Thyroid gland (tissue), 4 donors: ENCODE data around the gene SAMD13. TPM values are rescaled to one million over a fixed set of nuclear protein-coding genes. Genes with fewer than 3 reads are reported as not detected.
A peak's percentile ranks its signal among the peaks of the same experiment; 100 is the strongest.

Experiments
- DNase-seq, 2 donors: peaks; one replicate each; pipeline ENCODE4 v3.0.0-alpha.2; 2019
- H3K27ac ChIP-seq, 3 donors: fragments of 200-600 bp; sonication (generic); 1 replicate in 2 of 3; 2 replicates in 1 of 3; pipeline ENCODE4 v1.5.1; 2016 to 2019; ENCODE audit warnings: mild to moderate bottlenecking in 1 of 3, moderate library complexity in 1 of 3
- H3K27me3 ChIP-seq: fragments of 200-600 bp; sonication (generic); one replicate; pipeline ENCODE4 v1.5.1; 2019
- H3K36me3 ChIP-seq, 2 donors: fragments of 200-600 bp; sonication (generic); one replicate each; pipeline ENCODE4 v1.5.1; 2016 to 2019
- H3K4me1 ChIP-seq, 2 donors: fragments of 200-600 bp; sonication (generic); one replicate each; pipeline ENCODE4 v1.5.1; 2017 to 2019
- H3K4me3 ChIP-seq, 3 donors: fragments of 200-600 bp; sonication (generic); replicated peaks in 1 of 3; 1 replicate in 2 of 3; 2 replicates in 1 of 3; pipeline ENCODE4 v1.5.1; 2016; ENCODE audit warnings: mild to moderate bottlenecking in 1 of 3
- H3K9me3 ChIP-seq: fragments of 200-600 bp; sonication (generic); one replicate; pipeline ENCODE4 v1.5.1; 2017
- CTCF ChIP-seq, 6 experiments: fragments of 200-600 bp in 3 of 6; fragments of 450-650 bp in 3 of 6; sonication (generic) in 3 of 6; IDR thresholded peaks; one replicate each; pipeline ENCODE4 v1.5.1; 2016 to 2019; ENCODE audit warnings: antibody characterized with exemption in 6 of 6, mild to moderate bottlenecking in 2 of 6, inconsistent platforms in 1 of 6, moderate library complexity in 1 of 6
- POLR2A ChIP-seq, 2 donors: fragments of 450-650 bp; IDR thresholded peaks; one replicate each; pipeline ENCODE4 v1.6.1; 2017; ENCODE audit warnings: antibody characterized with exemption in 2 of 2, mild to moderate bottlenecking in 2 of 2, moderate library complexity in 1 of 2
- WGBS, 2 donors: methylation state at CpG; one replicate each; pipeline ENCODE4 v1.1.5; 2017; 5-methylcytosine and 5-hydroxymethylcytosine counted together
- intact Hi-C: fragments of 100-400 bp; cut with DNase I; formaldehyde crosslinking; loops from one replicate; pipeline ENCODE4 v1.15.1; 2023
- total RNA-seq, 4 donors: library from RNA; depleted of rRNA; stranded (reverse); fragments of >200 nt; gene quantifications; one replicate each; pipeline ENCODE4 v1.2.3, GENCODE V29; 2016

Gene SAMD13
- total RNA-seq, 4 donors from 2014 or later = 5.6 to 9.5 (median 5.9) TPM

- H3K36me3 ChIP-seq = no peaks in the 10 kb centered on the region
- H3K4me1 ChIP-seq = peaks cover 12 to 20% of the 10 kb centered on the region in 2 donors
- DNase-seq = peak; percentile 59 to 61
- TF ChIP-seq CTCF (IDR thresholded peaks at IDR 0.05) (no peak), POLR2A (IDR thresholded peaks at IDR 0.05) (peak in 1 of 2 donors; percentile 53)
- intact Hi-C loops = no loop called here
- no peak overlapping the region for H3K4me3 ChIP-seq
- H3K27me3 ChIP-seq = no peaks in the 10 kb centered on the region
- peak overlapping the region; percentile 72 to 86 (median 83) for H3K27ac ChIP-seq
- WGBS, 2 donors = 13 to 17% methylated on average over 6 of the region's 6 CpGs
- H3K9me3 ChIP-seq = no peaks in the 10 kb centered on the region
Observed at GRCh38 chr1:84271441-84272151, 29.9 kb upstream of the SAMD13 start.

- Histone ChIP-seq H3K36me3 (no peaks in the 10 kb centered on the region), H3K4me3 (no peak overlapping the region), H3K27ac (peak overlapping the region; percentile 72 to 86 (median 83)), H3K27me3 (no peaks in the 10 kb centered on the region), H3K9me3 (no peaks in the 10 kb centered on the region), H3K4me1 (peaks cover 12 to 20% of the 10 kb centered on the region in 2 donors)
- DNase-seq = peak; percentile 60 to 62
- 29 to 48% methylated on average over 1 of the region's 1 CpG for WGBS, 2 donors
- intact Hi-C loops = no loop called here
- TF ChIP-seq POLR2A (IDR thresholded peaks at IDR 0.05) (peak in 1 of 2 donors; percentile 9), CTCF (IDR thresholded peaks at IDR 0.05) (no peak)
Observed at GRCh38 chr1:84272401-84272800, 29.1 kb upstream of the SAMD13 start.

GRCh38 chr1:84277343-84278059 is 24.0 kb upstream of the SAMD13 start:
- no peak overlapping the region for H3K27ac ChIP-seq
- intact Hi-C loops = no loop called here
- H3K4me1 ChIP-seq = peaks cover 0 to 5% of the 10 kb centered on the region in 2 donors
- TF ChIP-seq POLR2A (IDR thresholded peaks at IDR 0.05) (no peak), CTCF (IDR thresholded peaks at IDR 0.05) (no peak)
- H3K36me3 ChIP-seq = no peaks in the 10 kb centered on the region
- no peak for DNase-seq
- H3K27me3 ChIP-seq = no peaks in the 10 kb centered on the region
- no peaks in the 10 kb centered on the region for H3K9me3 ChIP-seq
- H3K4me3 ChIP-seq = no peak overlapping the region
- 95 to 96% methylated on average over 1 of the region's 1 CpG for WGBS, 2 donors

- no peaks in the 10 kb centered on the region for H3K9me3 ChIP-seq
- WGBS, 2 donors = 74 to 90% methylated on average over 6 to 7 of the region's 7 CpGs
- no peaks in the 10 kb centered on the region for H3K36me3 ChIP-seq
- H3K27me3 ChIP-seq = no peaks in the 10 kb centered on the region
- no peak for DNase-seq
- intact Hi-C loops = no loop called here
- no peak overlapping the region for H3K4me3 ChIP-seq
- TF ChIP-seq POLR2A (IDR thresholded peaks at IDR 0.05) (no peak), CTCF (IDR thresholded peaks at IDR 0.05) (no peak)
- H3K27ac ChIP-seq = no peak overlapping the region
- no peaks in the 10 kb centered on the region for H3K4me1 ChIP-seq
Observed at GRCh38 chr1:84278905-84279304, 22.6 kb upstream of the SAMD13 start.

GRCh38 chr1:84280912-84281311 is 20.6 kb upstream of the SAMD13 start:
- H3K9me3 ChIP-seq = no peaks in the 10 kb centered on the region
- intact Hi-C loops = no loop called here
- DNase-seq = no peak

More at GRCh38 chr1:84280912-84281311, 20.6 kb upstream of the SAMD13 start:
- Histone ChIP-seq H3K27me3 (no peaks in the 10 kb centered on the region), H3K27ac (no peak overlapping the region), H3K36me3 (no peaks in the 10 kb centered on the region), H3K4me1 (no peaks in the 10 kb centered on the region), H3K4me3 (no peak overlapping the region)
- TF ChIP-seq CTCF (IDR thresholded peaks at IDR 0.05) (no peak), POLR2A (IDR thresholded peaks at IDR 0.05) (no peak)
